Thyroid gland (tissue), 4 donors: ENCODE measurements around the gene KLRB1. TPM values are rescaled to one million over a fixed set of nuclear protein-coding genes. Genes with fewer than 3 reads are reported as not detected.

Experiments
- small RNA-seq: library from RNA; depleted of rRNA; stranded (forward); fragments of <200 nt; gene quantifications from one replicate; pipeline ENCODE3, GENCODE V24; 2016
- total RNA-seq, 4 donors: library from RNA; depleted of rRNA; stranded (reverse); fragments of >200 nt; gene quantifications; one replicate each; pipeline ENCODE4 v1.2.3, GENCODE V29; 2016

KLRB1 gene
- total RNA-seq, 4 donors from 2014 or later: 0.22 to 1.0 (median 0.60) TPM

Small RNA genes within 50 kb of the gene (small RNA-seq; reads per million reads assigned to genes)
- not detected for gene AC010186.4
- gene RNU6-700P: not detected

Other genes starting within 250 kb of the KLRB1 start
- 10 to 100 TPM in 2 of 4 donors, 1 to 10 TPM in 2; 4.9 to 11.3 (median 9.8) TPM for gene CLEC2D, start 61.8 kb upstream of the KLRB1 start, total RNA-seq
- not detected for gene CLECL1, start 125.2 kb upstream of the KLRB1 start, total RNA-seq
- 10 to 100 TPM in 1 of 4 donors, 1 to 10 TPM in 3; 5.0 to 18.2 (median 6.2) TPM for gene CD69, start 153.0 kb upstream of the KLRB1 start, total RNA-seq
- 1 to 10 TPM in 1 of 4 donors, under 1 TPM in 1, not detected in 2; 0.78 to 1.0 TPM for gene KLRF1, start 219.6 kb upstream of the KLRB1 start, total RNA-seq